Skin of body (tissue), 2 donors: ENCODE measurements around the gene DUSP28. TPM values are rescaled to one million over a fixed set of nuclear protein-coding genes. Genes with fewer than 3 reads are reported as not detected.

ENCODE experiments used
- DNase-seq: peaks from one replicate; lab custom pipeline; 2025; lab: John Stamatoyannopoulos, UW
- total RNA-seq: library from RNA; depleted of rRNA; stranded (reverse); fragments of >200 nt; gene quantifications from one replicate; pipeline ENCODE4 v1.2.3, GENCODE V29; 2014

The DUSP28 gene
- total RNA-seq, 1 donor from 2014 or later = 2.4 TPM

DNA sequence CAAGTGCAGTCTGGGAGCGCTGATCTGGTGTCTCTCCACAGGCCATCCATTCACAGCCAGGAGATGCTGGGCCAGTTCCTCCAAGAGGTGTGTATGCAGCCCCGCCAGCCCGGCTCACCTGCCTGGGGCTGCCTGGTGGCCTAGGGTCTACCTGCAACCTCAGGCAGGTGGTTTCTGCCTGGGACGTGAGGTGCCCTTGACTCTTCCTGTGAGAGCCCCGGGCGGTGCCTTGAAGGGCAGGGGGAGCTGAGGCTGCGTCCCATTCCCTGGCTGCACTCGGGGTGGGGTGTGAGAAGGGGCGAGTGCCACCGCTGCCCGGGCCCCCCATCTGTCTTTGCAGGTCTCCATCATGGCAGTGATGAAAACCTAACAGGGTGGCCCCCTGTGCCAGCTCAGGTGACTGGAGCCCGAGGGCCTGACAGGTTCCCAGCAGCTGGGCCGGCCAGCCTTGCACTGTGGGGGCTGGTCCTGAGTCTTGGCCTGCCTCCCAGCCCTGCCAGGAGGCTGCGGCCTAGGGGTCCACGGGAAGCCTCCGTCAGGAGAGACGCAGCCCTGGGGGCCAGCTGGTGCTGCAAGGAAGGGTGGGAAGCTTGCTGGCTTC, 38.3 kb downstream of the DUSP28 start:
- DNase-seq = no peak

DNA sequence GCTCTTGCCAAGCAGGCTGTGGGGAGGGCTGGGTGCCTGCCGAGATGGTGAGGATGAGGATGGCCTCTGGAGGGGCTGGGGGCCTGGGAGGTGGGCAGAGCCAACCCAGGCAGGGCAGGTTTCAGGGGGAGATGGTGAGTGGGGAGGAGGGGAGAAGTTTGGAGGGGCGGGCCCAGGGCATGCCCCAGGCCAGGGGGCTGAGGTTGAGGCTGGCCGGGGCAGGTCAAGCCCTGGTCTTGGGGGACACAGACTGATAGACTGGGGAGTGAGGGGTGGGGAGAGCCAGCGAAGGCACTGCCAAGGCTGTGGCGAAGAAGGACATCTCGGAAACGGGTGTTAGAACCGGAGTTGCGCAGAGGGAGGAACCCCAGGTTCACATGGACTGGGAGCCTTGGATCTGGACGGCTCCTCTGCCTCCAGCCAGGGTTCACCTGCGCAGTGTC, 39.0 kb downstream of the DUSP28 start:
- no peak for DNase-seq

DNA sequence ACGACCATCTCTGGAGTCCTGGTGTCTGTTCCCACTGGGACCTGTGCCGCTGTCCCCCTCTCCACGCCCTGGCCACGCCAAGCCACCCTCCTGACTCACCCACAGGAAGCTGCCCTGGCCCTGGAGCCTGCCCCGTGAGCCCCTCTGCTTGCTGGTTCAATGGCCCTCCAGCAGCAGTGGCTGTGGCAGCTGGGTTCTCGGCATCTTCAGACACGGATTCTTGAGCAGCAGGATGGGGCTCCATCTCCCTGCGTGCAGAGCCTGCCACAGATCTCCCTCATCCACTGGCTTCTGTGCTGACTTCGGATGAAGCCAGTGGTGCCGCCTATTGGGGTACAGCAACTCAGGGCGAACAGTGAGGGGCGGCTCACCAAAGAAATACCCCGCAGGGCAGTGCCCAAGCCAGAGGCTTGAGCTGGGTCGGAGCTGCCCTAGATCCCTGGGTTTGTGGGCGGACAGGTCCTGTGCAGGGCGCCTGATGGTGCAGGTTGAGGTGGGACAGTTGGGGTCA, 40.3 kb downstream of the DUSP28 start:
- DNase-seq = no peak

DNA sequence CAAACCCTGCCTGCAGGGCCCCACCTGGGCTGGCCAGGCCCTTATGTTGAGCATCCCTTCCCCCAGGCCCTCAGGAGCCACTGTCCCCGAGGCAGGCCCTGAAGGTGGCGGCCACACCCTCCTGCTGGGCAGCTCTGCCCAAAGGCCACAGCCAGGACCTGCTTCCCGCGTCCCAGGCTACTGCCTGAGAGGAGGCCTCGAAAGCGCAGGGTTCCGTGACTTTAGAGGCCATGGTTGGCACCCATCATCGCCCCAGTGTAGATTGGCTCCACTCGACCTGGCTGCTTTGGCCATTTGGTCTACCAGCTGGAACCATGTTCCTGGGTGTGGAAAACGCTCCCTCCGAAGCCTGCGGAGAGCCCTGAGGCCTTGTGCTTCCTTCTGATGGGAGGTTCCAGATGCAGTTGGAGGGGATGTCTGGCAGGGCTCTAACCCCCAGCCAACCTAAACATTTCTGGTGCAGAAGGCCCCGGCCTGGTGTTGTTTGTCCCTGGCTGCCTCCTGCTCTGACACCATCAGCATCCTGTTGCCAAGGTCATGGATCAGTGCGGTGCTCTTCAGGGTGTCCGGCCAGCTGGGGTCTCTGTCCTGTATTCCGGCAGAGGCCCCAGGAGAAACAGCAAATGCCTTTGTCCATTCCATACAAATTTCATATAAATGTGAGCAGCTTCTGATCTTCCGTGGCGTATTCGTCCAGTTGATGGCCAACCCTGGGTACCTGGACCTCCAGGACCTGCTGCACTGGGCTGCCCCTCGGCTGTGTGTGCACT, 41.1 kb downstream of the DUSP28 start:
- DNase-seq = no peak

DNA sequence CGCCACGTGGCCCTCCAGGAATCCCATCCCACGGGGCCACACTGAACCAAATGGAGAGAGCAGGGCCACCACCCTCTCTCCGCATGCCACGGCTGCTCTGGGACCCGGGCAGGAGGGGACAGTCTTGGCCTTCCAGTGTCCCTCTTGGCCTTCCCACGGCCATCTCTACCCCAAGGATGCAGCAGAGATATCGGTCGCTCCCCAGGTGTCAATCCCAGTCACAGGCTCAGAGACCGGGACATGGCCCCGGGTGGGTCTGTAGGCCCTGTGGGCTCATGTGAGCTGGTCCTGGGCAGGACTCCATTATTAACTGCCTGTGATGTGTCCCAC, 41.6 kb downstream of the DUSP28 start:
- no peak for DNase-seq

DNA sequence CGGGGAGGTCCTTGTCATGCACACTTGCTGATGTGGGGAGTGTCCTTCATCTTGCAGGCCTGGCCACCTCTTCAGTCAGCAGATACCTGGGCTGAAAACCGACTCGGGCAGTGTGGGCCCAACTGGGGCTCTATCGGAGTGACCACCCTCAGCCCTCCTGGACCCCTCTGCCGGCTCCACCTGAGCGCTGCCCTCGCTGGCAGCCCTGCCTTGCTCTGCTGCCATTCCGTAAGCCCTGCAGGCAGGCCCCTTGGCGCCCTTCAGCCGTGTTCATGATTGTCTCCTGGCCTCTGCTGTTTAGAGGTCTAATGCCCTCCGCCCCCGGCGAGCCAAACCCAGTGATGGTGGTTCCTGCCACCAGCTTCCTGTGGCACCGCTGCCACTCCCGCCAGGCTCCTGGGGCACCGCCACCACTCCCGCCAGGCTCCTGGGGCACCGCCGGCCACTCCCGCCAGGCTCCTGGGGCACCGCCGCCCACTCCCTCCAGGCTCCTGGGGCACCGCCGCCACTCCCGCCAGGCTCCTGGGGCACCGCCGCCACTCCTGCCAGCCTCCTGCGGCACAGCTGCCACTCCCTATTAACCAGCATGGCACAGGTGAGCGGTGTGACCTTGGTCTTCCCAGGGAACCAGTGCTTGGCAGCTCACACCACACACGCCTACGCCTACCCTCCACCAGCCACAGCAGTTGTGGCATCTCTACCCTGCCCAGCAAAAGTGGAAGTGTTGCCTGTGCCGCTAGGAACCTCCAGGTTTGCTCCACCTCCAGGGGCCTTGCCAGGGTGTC, 42.3 kb downstream of the DUSP28 start:
- DNase-seq = no peak

DNA sequence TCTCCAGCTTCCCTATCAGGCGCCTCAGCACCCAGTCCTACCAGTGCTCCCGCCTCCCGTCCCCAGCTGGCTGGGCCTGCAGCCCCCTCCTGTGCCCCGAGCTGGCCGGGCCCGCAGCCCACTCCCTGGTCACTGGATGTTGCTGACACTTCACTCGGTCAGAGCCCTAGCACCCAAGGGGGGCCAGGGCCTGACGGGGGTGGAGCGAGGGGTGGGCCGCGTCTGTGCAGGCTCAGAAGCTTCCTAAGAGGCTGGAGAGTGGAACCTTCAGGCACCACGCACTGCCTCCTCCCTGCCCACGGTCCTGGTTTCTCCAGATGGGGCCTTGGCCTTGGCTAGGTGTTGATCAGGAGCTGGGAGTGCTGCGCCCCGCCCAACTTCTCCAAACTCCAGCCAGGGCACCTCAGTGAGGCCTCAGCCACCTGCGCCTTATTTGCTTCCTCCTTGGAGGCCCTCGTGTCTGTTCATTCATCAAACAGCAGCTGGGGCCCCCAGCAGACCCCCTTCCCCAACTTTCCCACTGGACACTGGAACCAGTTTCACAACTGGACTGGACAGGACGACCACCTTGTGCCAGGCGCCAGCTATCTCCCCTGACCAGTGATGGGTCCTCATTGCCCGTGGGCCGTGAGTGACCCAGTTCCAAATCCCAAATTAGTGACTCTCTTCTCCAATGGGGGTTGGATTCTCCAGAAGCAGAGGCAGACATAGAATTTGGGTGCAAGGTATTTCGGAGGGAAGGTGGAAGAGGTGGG, 43.1 kb downstream of the DUSP28 start:
- no peak for DNase-seq

DNA sequence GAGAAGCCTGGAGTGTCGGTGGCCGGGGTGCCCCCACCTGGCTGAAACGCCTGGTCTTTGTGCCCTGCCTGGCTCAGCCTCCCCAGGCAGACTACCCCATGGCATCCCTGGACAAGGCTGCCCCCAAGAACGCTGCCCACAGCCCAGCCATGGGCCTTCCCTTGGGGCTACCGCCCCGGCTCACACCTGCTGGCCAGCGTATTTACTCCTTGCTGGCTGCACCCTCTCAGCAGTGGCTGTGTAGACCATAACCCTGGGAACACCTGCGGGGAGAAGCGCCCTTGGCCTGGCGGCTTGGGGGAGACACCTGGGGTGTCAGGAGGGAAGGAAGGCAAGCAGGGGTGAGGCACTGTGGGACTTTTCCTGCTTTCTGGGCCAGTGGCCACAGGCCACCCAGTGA, 43.7 kb downstream of the DUSP28 start:
- no peak for DNase-seq

DNA sequence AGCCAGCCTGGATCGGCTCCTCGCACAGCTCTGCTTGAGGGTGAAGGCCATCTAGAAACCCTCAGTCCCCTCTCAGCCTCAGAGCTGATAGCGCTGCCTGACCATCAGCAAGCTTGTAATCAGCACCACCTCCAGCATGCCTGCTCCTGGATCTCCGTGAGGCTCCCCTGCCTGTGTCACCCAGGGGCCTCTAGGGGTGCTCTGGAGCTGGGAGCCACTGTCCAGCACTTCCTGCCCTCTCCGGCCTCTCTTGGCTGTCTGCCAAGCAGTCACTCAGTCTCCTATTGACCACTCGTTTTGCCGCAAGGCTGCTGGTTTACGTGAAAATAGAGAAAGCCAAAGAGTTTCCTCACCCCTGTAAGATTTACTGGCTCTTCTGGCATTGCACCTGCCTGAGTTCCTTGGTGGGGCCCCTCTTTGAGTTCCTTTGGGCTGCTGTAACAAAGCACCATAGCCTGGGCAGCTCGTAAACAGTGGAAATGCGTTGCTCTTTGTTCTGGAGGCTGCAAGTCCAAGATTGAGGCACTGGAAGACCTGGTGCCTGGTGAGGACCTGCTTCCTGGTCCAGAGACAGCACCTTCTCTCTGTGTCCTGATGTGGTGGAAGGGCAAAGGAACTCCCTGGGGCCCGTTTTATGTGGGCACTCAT, 44.3 kb downstream of the DUSP28 start:
- no peak for DNase-seq

DNA sequence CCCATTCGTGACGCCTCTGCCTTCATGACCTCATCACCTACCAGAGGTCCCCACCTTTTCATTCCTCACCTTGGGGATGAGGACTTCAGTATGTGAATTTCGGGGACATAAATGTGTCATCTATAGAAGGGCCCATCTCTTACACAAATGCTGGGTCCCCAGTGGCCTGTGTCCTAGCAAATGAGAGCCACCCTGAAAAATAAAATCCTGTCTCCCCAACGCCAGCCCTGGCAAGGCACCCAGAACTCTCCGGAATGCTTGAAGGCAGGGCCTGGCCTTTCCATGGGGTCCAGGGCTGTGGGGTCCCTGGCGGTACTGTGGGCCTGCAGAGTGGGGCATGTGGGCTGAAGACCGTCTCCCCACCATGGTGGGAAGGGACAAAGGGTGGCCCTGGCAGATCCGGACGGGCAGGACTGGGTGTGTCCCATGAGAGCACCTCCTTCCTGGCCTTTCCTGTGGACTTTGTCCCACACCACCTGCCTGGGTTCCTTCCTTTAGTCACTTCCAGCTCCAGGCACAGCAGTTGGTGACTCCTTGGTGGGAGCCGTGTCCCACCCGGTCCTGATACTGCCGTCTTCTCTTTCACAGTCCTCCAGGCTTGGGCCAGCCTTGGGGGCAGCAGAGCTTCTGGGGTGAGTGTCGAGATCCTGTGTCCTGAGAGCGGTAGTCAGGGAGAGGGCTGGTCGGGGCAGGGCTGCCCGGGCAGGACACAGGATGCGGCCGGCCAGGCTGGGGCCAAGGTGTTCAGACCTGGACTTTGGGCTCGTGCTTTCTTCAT, 45.0 kb downstream of the DUSP28 start:
- DNase-seq = no peak

DNA sequence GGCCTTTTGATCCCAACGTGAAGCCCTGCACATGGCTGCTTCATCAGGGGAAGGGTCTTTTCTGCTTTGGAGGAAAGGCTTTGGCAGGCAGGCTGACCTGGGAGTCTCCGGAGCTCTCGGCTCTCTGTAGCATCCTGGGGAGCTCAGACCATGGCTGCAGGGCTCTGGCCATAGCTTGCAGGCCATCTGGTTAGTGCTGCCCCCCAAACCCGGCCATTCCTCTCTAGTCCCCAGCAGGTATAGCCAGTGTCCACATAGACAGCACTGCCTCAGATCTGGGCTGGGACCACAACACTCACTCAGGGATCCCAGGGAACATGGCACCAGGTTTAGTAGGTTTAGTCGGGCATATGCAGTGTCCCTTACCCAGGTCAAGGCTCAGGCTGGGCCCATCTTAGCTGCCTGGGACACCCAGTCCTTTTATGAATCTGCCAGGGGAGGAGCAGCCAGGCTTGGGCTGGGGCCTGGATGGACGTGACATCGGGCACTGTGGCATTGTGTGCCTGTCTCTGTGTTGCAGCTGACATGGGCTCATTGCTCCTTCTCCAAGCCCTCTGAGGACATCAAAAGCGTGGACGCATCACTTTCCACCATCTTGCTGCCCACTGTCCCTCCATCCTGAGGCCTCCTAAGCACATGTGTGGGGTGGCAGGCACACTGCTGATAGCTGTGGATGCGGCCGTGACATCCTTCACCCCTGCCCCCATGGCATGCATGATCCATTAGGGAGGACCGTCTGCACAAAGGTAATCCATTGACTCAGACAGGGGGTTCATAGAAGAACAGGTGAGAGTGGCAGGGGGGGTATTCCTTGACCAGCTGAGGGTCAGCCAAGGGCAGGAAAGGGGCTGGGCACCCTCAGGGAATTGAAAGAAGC, 45.9 kb downstream of the DUSP28 start:
- no peak for DNase-seq

DNA sequence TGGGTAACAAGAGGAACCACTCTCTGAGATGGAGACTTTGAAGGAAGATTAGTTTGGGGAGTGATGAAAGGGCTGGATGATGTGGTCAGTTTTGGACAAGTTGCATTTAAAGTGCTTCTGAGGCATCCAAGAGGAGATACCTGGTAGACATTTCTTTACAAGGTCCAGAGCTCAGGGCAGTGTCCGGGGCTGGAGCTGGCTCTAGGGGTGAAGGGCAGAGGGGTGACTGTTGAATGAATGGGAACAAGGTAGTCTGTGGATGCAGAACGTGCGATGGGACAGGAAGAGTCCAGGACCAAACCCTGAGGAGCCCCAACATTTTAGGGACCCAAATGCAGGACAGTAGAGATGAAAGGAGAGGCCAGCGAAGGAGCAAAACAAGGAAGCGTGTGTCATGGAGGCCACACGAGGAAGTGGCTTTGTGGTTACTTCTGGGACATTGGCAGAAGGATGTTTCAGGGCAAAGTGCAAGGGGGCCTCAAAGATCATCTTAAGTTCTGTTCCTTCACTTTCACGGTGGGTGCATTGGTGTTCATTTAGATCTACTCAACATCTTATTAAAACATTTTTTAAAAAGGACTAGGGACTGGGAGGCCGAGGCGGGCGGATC, 51.5 kb downstream of the DUSP28 start:
- DNase-seq = no peak

Other genes starting within 250 kb of the DUSP28 start
- gene GPC1, start 124.7 kb upstream of the DUSP28 start, total RNA-seq = 25.4 TPM
- 7.6 TPM for gene ANKMY1, start 2.4 kb upstream of the DUSP28 start, total RNA-seq
- 12.0 TPM for gene RNPEPL1, start 8.1 kb downstream of the DUSP28 start, total RNA-seq
- 10.9 TPM for gene CAPN10, start 26.4 kb downstream of the DUSP28 start, total RNA-seq
- 0.99 TPM for gene GPR35, start 65.1 kb downstream of the DUSP28 start, total RNA-seq
- gene AQP12B, start 122.5 kb downstream of the DUSP28 start, total RNA-seq = not detected
- not detected for gene AQP12A, start 131.5 kb downstream of the DUSP28 start, total RNA-seq